HUES6 (cell line): ENCODE measurements around the gene BMP5.

Experiments
- H3K27ac ChIP-seq: 2 replicates; pipeline ENCODE4 v1.7.0; 2013; ENCODE audit warnings: low read depth, mild to moderate bottlenecking, low read length, inconsistent platforms
- H3K27me3 ChIP-seq: 2 replicates; pipeline ENCODE4 v1.6.1; 2013; ENCODE audit warnings: low read length; ENCODE audit not compliant: control insufficient read depth, insufficient read depth
- H3K36me3 ChIP-seq: 2 replicates; pipeline ENCODE4 v1.6.1; 2013; ENCODE audit warnings: low read length; ENCODE audit not compliant: control insufficient read depth, insufficient read depth
- H3K4me1 ChIP-seq: 2 replicates; pipeline ENCODE4 v1.6.1; 2013; ENCODE audit warnings: low read length; ENCODE audit not compliant: control insufficient read depth, insufficient read depth
- H3K4me3 ChIP-seq: 2 replicates; pipeline ENCODE4 v1.5.1; 2013; ENCODE audit warnings: low read depth, low read length
- H3K9ac ChIP-seq: one replicate; pipeline ENCODE4 v1.6.1; 2013; ENCODE audit warnings: mild to moderate bottlenecking, low read length
- H3K9me3 ChIP-seq: 2 replicates; pipeline ENCODE4 v1.6.1; 2013; ENCODE audit warnings: low read depth, low read length; ENCODE audit not compliant: control insufficient read depth, insufficient read depth

BMP5 gene

GRCh38 chr6:55772730-55773129, 102.7 kb downstream of the BMP5 start:
- H3K9me3 ChIP-seq: no peaks in the 10 kb centered on the region
- peaks cover 12% of the 10 kb centered on the region for H3K4me1 ChIP-seq
- H3K9ac ChIP-seq: no peak overlapping the region
- no peak overlapping the region for H3K4me3 ChIP-seq
- no peak overlapping the region for H3K27ac ChIP-seq
- H3K36me3 ChIP-seq: no peaks in the 10 kb centered on the region
- H3K27me3 ChIP-seq: no peaks in the 10 kb centered on the region

GRCh38 chr6:55759536-55759935, 115.9 kb downstream of the BMP5 start:
- no peaks in the 10 kb centered on the region for H3K27me3 ChIP-seq
- H3K27ac ChIP-seq: no peak overlapping the region
- H3K9ac ChIP-seq: no peak overlapping the region
- no peaks in the 10 kb centered on the region for H3K4me1 ChIP-seq
- no peaks in the 10 kb centered on the region for H3K9me3 ChIP-seq
- H3K4me3 ChIP-seq: no peak overlapping the region
- no peaks in the 10 kb centered on the region for H3K36me3 ChIP-seq

GRCh38 chr6:55758156-55758937, 117.0 kb downstream of the BMP5 start:
- no peaks in the 10 kb centered on the region for H3K27me3 ChIP-seq
- no peaks in the 10 kb centered on the region for H3K4me1 ChIP-seq
- H3K27ac ChIP-seq: no peak overlapping the region
- no peaks in the 10 kb centered on the region for H3K36me3 ChIP-seq
- no peaks in the 10 kb centered on the region for H3K9me3 ChIP-seq
- no peak overlapping the region for H3K4me3 ChIP-seq
- H3K9ac ChIP-seq: no peak overlapping the region

GRCh38 chr6:55756531-55757031, 118.8 kb downstream of the BMP5 start:
- no peak overlapping the region for H3K4me3 ChIP-seq
- no peaks in the 10 kb centered on the region for H3K4me1 ChIP-seq
- H3K36me3 ChIP-seq: no peaks in the 10 kb centered on the region

GRCh38 chr6:55748880-55749279, 126.5 kb downstream of the BMP5 start:
- Histone ChIP-seq H3K4me3 (no peak overlapping the region), H3K9me3 (no peaks in the 10 kb centered on the region; the same call in 1 of the 2 replicates), H3K27me3 (no peaks in the 10 kb centered on the region), H3K9ac (no peak overlapping the region), H3K27ac (no peak overlapping the region), H3K4me1 (no peaks in the 10 kb centered on the region), H3K36me3 (no peaks in the 10 kb centered on the region)

More at GRCh38 chr6:55756531-55757031, 118.8 kb downstream of the BMP5 start:
- Histone ChIP-seq H3K27ac (no peak overlapping the region), H3K9ac (no peak overlapping the region), H3K27me3 (no peaks in the 10 kb centered on the region), H3K9me3 (no peaks in the 10 kb centered on the region)

GRCh38 chr6:55746473-55746872, 128.9 kb downstream of the BMP5 start:
- no peaks in the 10 kb centered on the region; the same call in 1 of the 2 replicates for H3K9me3 ChIP-seq
- H3K36me3 ChIP-seq: no peaks in the 10 kb centered on the region
- no peaks in the 10 kb centered on the region for H3K4me1 ChIP-seq
- no peak overlapping the region for H3K9ac ChIP-seq
- H3K27me3 ChIP-seq: no peaks in the 10 kb centered on the region
- H3K27ac ChIP-seq: no peak overlapping the region
- H3K4me3 ChIP-seq: no peak overlapping the region

GRCh38 chr6:55734256-55734655, 141.1 kb downstream of the BMP5 start:
- no peak overlapping the region for H3K4me3 ChIP-seq
- H3K27ac ChIP-seq: no peak overlapping the region
- no peaks in the 10 kb centered on the region for H3K36me3 ChIP-seq
- no peaks in the 10 kb centered on the region for H3K4me1 ChIP-seq
- no peaks in the 10 kb centered on the region for H3K27me3 ChIP-seq
- peaks cover 7% of the 10 kb centered on the region for H3K9me3 ChIP-seq
- H3K9ac ChIP-seq: no peak overlapping the region

GRCh38 chr6:55729665-55730064, 145.7 kb downstream of the BMP5 start:
- Histone ChIP-seq H3K4me1 (no peaks in the 10 kb centered on the region), H3K4me3 (no peak overlapping the region), H3K27me3 (no peaks in the 10 kb centered on the region), H3K36me3 (no peaks in the 10 kb centered on the region), H3K9ac (no peak overlapping the region), H3K9me3 (no peaks in the 10 kb centered on the region), H3K27ac (no peak overlapping the region)

GRCh38 chr6:55726144-55726543, 149.2 kb downstream of the BMP5 start:
- H3K27ac ChIP-seq: no peak overlapping the region

GRCh38 chr6:55714831-55715230, 160.6 kb downstream of the BMP5 start:
- Histone ChIP-seq H3K9me3 (no peaks in the 10 kb centered on the region), H3K4me3 (no peak overlapping the region), H3K4me1 (no peaks in the 10 kb centered on the region), H3K9ac (no peak overlapping the region), H3K36me3 (no peaks in the 10 kb centered on the region), H3K27ac (no peak overlapping the region), H3K27me3 (no peaks in the 10 kb centered on the region)

More at GRCh38 chr6:55726144-55726543, 149.2 kb downstream of the BMP5 start:
- Histone ChIP-seq H3K36me3 (no peaks in the 10 kb centered on the region), H3K4me3 (no peak overlapping the region), H3K9me3 (no peaks in the 10 kb centered on the region), H3K9ac (no peak overlapping the region), H3K4me1 (no peaks in the 10 kb centered on the region), H3K27me3 (no peaks in the 10 kb centered on the region)

GRCh38 chr6:55713436-55713835, 162.0 kb downstream of the BMP5 start:
- H3K4me3 ChIP-seq: no peak overlapping the region
- no peak overlapping the region for H3K27ac ChIP-seq
- H3K9me3 ChIP-seq: no peaks in the 10 kb centered on the region
- no peaks in the 10 kb centered on the region for H3K4me1 ChIP-seq
- no peak overlapping the region for H3K9ac ChIP-seq
- no peaks in the 10 kb centered on the region for H3K27me3 ChIP-seq
- H3K36me3 ChIP-seq: no peaks in the 10 kb centered on the region
